Thymus (tissue), 11 donors: Measurements from ENCODE around the gene SEBOX. TPM values are rescaled to one million over a fixed set of nuclear protein-coding genes. Genes with fewer than 3 reads are reported as not detected.

Experiments used
- DNase-seq, 9 donors: peaks; one replicate each; pipeline ENCODE4 v3.0.0-alpha.2; 2013; ENCODE audit warnings: low spot score in 9 of 9, low read depth in 6 of 9, missing footprints in 1 of 9
- H3K27ac ChIP-seq, 2 donors: one replicate each; pipeline ENCODE4 v1.5.1; 2013; ENCODE audit warnings: control low read depth in 1 of 2, low read depth in 1 of 2, low read length in 1 of 2, mild to moderate bottlenecking in 1 of 2, moderate library complexity in 1 of 2
- H3K27me3 ChIP-seq, 2 donors: one replicate each; pipeline ENCODE4 v1.5.1; 2013; ENCODE audit warnings: low read length in 1 of 2; ENCODE audit not compliant: control insufficient read depth in 2 of 2, insufficient read depth in 1 of 2
- H3K36me3 ChIP-seq, 2 donors: one replicate each; pipeline ENCODE4 v1.5.1; 2013; ENCODE audit warnings: low read length in 1 of 2, mild to moderate bottlenecking in 1 of 2, moderate library complexity in 1 of 2; ENCODE audit not compliant: control insufficient read depth in 2 of 2, insufficient read depth in 2 of 2
- H3K4me1 ChIP-seq, 2 donors: one replicate each; pipeline ENCODE4 v1.5.1; 2013; ENCODE audit warnings: low read length in 2 of 2; ENCODE audit not compliant: control insufficient read depth in 2 of 2, insufficient read depth in 2 of 2
- H3K4me3 ChIP-seq, 2 donors: one replicate each; pipeline ENCODE4 v1.5.1; 2013; ENCODE audit warnings: low read length in 2 of 2, control low read depth in 1 of 2, mild to moderate bottlenecking in 1 of 2
- H3K9me3 ChIP-seq, 2 donors: one replicate each; pipeline ENCODE4 v1.5.1; 2013; ENCODE audit warnings: low read length in 1 of 2, mild to moderate bottlenecking in 1 of 2; ENCODE audit not compliant: control insufficient read depth in 2 of 2, insufficient read depth in 1 of 2
- WGBS: extraction: QIAGEN DNeasy Blood & Tissue Kit; methylation state at CpG from one replicate; pipeline ENCODE4 v1.1.7; 2013; 5-methylcytosine and 5-hydroxymethylcytosine counted together
- polyA plus RNA-seq: library from polyadenylated mRNA; stranded (reverse); fragments of 200-250 nt; gene quantifications from one replicate; pipeline ENCODE4 v1.2.3, GENCODE V29; 2013
- total RNA-seq: library from RNA; stranded (reverse); fragments of 120-200 nt; gene quantifications from one replicate; pipeline ENCODE4 v1.2.4, GENCODE V29; 2013
- donor health status: healthy.

Gene SEBOX
- total and polyA plus RNA-seq, 2 donors = not detected

DNA sequence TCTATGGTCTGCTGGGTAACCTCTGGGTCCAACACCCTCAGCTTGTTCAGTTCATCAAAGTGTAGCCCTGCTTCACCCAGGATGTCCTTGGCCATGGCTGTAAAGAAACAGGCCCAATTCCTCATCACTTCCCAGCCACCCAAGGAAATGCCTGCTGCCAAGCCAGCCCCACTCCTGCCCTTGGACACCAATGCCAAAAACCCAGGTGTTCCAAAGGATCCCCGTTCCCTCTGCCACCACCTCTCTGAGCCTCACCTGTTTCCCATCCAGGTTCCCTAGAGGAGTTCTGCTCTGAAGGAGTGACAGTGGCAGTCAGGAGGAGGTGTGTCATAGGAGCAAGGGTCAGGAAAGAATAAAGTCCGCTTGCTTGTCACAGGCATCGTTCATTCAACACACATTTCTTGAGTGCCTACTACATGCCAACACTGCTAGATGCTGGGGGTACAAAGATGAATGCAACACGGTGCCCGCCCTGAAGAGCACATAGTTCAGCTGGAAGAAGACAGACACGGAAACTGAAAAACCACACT, 33.0 kb downstream of the SEBOX start:
- no peaks in the 10 kb centered on the region for H3K9me3 ChIP-seq
- H3K27ac ChIP-seq = no peak overlapping the region
- H3K4me3 ChIP-seq = no peak overlapping the region
- peaks cover 35 to 36% of the 10 kb centered on the region in 2 donors for H3K36me3 ChIP-seq
- peaks cover 18 to 19% of the 10 kb centered on the region in 2 donors for H3K4me1 ChIP-seq
- DNase-seq = no peak
- no peaks in the 10 kb centered on the region for H3K27me3 ChIP-seq
- 98% methylated on average over 6 of the region's 6 CpGs for WGBS

DNA sequence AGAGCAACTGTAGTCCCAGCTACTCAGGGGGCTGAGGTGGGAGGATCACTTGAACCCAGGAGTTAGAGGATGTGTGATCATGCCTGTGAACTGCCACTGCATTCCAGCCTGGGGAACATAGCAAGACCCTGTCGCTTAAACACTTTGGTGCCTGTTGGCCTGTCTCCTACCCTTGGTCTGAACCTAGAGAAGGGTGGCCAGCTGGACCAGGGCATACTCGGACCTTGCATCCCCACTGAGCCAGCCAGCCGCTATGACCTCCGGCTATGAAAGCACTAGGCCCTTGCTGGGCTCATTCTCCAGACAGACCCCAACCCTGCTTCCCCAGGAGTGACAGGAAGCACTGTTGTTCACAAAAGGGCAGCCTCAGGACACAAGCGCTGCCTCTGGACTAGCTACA, 34.3 kb downstream of the SEBOX start:
- Histone ChIP-seq H3K27ac (no peak overlapping the region), H3K27me3 (no peaks in the 10 kb centered on the region), H3K9me3 (no peaks in the 10 kb centered on the region), H3K36me3 (peaks cover 44 to 45% of the 10 kb centered on the region in 2 donors), H3K4me1 (peaks cover 9 to 12% of the 10 kb centered on the region in 2 donors), H3K4me3 (no peak overlapping the region)
- WGBS = 99% methylated on average over 5 of the region's 5 CpGs
- no peak for DNase-seq

DNA sequence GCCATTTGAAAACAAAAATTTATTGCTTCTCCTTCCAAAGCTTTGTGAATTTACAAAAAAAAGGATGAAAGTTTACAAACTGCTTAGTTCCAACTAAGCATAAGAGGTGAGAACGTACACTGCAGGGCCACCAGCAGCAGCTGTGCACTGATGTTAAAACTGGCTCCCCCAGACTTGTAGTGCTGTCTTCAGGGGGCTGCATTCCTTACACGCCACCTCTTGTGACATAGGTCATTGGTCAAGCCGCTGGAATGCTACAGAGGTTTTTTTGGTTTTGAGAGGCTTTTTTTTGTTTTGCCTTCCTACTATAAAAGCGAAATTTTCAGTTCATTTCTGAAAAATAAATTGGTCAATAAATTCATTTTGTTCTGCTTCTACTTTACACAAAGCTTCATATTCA, 36.7 kb downstream of the SEBOX start:
- WGBS = 96% methylated on average over 4 of the region's 4 CpGs
- peaks cover 44 to 45% of the 10 kb centered on the region in 2 donors for H3K36me3 ChIP-seq
- no peaks in the 10 kb centered on the region for H3K4me1 ChIP-seq
- DNase-seq = no peak
- H3K27ac ChIP-seq = no peak overlapping the region
- no peak overlapping the region for H3K4me3 ChIP-seq
- no peaks in the 10 kb centered on the region for H3K9me3 ChIP-seq
- no peaks in the 10 kb centered on the region for H3K27me3 ChIP-seq

DNA sequence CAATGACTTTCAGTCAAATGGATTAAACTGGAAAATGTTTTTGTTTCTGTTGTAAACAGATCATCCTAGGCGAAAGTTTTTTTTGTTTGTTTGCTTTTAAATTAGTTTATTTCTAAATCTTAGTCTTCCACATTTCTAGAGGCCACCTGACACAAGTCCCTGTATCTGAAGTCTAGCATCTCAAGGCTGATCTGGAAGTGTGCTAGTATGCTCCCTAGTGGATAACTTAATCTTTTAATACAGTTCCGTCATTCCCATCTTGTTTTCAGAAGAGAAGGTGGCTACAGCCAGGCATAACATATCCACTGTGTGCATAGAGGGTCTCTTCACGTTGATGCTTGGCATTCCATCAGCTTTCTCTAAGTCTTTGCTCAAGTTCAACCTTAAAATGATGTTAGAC, 37.3 kb downstream of the SEBOX start:
- Histone ChIP-seq H3K36me3 (peaks cover 44 to 45% of the 10 kb centered on the region in 2 donors), H3K4me1 (no peaks in the 10 kb centered on the region)
- no peak for DNase-seq

DNA sequence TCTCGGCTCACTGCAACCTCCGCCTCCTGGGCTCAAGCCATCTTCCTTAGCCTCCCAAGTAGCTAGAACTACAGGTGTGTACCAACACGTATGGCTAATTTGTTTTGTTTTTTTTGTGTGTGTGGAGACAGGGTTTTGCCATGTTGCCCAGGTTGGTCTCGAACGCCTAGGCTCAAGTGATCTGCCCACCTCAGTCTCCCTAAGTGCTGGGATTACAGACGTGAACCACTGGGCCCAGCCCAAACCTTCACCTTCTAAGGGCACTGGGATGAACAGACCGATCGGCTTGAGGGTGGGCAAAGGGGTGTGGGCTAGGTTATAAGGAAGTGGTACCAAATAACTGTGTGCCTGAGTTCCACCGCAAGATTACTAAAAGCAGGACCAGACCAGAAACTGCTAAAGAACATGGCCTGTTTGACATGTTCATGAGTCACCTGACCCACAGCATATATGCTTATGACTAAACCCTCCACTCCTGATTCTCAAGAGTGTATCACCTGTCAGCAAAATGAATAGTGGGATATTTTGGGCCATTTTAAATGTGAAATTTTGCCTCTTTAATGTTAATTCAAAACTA, 37.9 kb downstream of the SEBOX start:
- DNase-seq = no peak

More for the DNA sequence above, 37.3 kb downstream of the SEBOX start:
- WGBS = 94% methylated on average over 3 of the region's 3 CpGs
- H3K4me3 ChIP-seq = no peak overlapping the region
- no peaks in the 10 kb centered on the region for H3K9me3 ChIP-seq
- H3K27ac ChIP-seq = no peak overlapping the region
- no peaks in the 10 kb centered on the region for H3K27me3 ChIP-seq

DNA sequence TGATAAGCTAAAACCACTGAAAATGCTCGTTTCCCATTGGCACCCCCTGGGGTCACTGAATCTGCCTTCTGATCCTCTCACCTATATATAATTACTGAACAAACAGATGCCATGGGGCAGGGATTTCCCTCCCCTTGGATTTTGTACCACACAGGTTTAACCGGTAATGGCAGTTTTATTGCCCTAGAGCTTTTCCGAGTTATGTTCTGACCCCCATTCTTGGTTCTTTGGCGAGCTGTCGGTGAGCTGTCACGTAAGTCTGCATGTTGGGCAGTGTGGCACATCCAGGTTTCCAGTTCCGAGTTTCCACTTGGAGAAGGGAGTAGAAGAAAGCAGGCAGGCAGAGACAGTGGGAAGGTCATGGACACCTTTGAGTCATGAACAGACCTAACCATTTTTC, 38.9 kb downstream of the SEBOX start:
- Histone ChIP-seq H3K27ac (no peak overlapping the region), H3K9me3 (no peaks in the 10 kb centered on the region), H3K36me3 (peaks cover 37% of the 10 kb centered on the region in 2 donors), H3K4me3 (no peak overlapping the region), H3K4me1 (no peaks in the 10 kb centered on the region), H3K27me3 (no peaks in the 10 kb centered on the region)
- DNase-seq = no peak
- 96% methylated on average over 7 of the region's 7 CpGs for WGBS

More for the DNA sequence above, 37.9 kb downstream of the SEBOX start:
- H3K36me3 ChIP-seq = peaks cover 44 to 45% of the 10 kb centered on the region in 2 donors
- no peaks in the 10 kb centered on the region for H3K9me3 ChIP-seq
- no peak overlapping the region for H3K27ac ChIP-seq
- H3K4me1 ChIP-seq = no peaks in the 10 kb centered on the region
- WGBS = 98% methylated on average over 9 of the region's 9 CpGs
- H3K27me3 ChIP-seq = no peaks in the 10 kb centered on the region
- H3K4me3 ChIP-seq = no peak overlapping the region

DNA sequence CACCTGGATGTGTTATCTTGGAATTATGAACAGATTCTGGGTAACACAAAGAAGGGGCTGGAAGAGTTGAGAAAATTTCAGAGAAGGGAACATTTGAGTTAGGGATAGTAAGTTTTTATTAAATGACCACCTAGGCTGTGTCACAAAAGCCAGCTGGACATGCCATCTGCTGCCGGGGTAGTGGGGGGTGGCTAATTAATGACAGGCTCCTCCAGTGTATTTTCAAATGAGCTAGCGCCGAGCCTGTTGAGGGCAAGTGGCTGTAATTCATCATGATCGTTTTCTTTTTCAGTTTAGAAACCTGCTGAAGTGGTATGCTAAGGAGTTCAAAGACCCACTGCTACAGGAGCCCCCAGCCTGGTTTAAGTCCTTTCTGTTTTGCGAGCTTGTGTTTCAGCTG, 39.8 kb downstream of the SEBOX start:
- H3K36me3 ChIP-seq = peaks cover 28 to 32% of the 10 kb centered on the region in 2 donors
- H3K27ac ChIP-seq = no peak overlapping the region
- no peaks in the 10 kb centered on the region for H3K9me3 ChIP-seq
- H3K4me3 ChIP-seq = no peak overlapping the region
- no peaks in the 10 kb centered on the region for H3K27me3 ChIP-seq
- peaks cover 2% of the 10 kb centered on the region in 2 donors for H3K4me1 ChIP-seq
- no peak for DNase-seq
- WGBS = 98% methylated on average over 5 of the region's 5 CpGs

DNA sequence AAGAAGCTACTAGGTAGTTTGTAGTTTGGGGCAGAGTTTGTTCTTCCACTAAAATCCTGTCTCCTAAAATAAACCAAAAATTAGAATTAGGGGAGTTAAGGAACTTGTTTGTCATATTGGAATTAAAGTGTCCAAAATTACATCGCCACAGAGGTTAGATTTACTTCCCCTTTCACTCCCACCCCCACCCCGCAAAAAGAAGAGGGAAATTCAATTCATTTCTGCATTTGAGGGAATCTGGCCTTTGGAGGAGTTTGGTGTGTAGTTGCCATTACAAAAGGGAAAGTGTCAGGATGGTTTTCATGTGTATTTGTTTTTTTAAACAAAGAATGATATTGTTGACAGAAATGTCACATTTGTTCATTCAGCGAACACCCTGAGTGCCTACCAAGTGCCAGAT, 40.2 kb downstream of the SEBOX start:
- DNase-seq = no peak
- Histone ChIP-seq H3K27ac (no peak overlapping the region), H3K27me3 (no peaks in the 10 kb centered on the region), H3K36me3 (peaks cover 25 to 32% of the 10 kb centered on the region in 2 donors), H3K4me1 (peaks cover 3 to 6% of the 10 kb centered on the region in 2 donors), H3K4me3 (no peak overlapping the region), H3K9me3 (no peaks in the 10 kb centered on the region)
- 82% methylated on average over 3 of the region's 3 CpGs for WGBS

DNA sequence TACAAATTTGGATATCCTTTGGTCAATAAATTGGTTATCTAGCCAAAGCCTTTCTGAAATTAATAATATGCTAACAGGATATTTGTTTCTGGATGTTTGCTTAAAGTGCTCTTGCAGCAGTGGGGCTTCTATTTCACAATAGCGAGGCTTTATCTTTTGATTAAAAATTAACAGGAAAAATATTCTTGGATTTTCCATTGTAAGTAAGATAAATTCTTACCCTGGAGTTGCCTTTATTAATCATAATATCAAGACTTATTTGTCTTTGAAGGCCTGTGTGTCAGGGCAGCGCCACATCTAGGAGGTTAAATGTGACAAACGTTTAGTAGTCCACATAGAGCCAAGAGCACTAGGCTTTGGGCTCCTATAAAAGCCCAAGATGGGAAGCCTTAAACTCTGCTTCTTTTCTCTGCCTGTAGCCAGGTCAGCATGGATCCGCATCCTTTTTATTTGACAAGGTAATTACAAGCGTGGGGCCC, 40.7 kb downstream of the SEBOX start:
- Histone ChIP-seq H3K27ac (no peak overlapping the region), H3K4me3 (no peak overlapping the region), H3K27me3 (no peaks in the 10 kb centered on the region), H3K4me1 (peaks cover 8 to 10% of the 10 kb centered on the region in 2 donors), H3K9me3 (no peaks in the 10 kb centered on the region), H3K36me3 (peaks cover 23 to 29% of the 10 kb centered on the region in 2 donors)
- DNase-seq = no peak
- WGBS = 96% methylated on average over 5 of the region's 5 CpGs
